ENCODE data around the gene GPR22. TPM values are rescaled to one million over a fixed set of nuclear protein-coding genes. Genes with fewer than 3 reads are reported as not detected.

Gene GPR22
- total RNA-seq, 1 experiment from 2014 or later: not detected

GRCh38 chr7:107432261-107432660 is 37.6 kb upstream of the GPR22 start:
- DNase-seq (ENCODE audit: low read depth, low spot score) (no peak), ATAC-seq (no peak)
- no peak for TF ChIP-seq TCF7L2 (IDR thresholded peaks at IDR 0.05; ENCODE audit: low read depth, low read length)
- TF ChIP-seq CTCF (IDR thresholded peaks at IDR 0.05): no peak
- TF ChIP-seq REST (IDR thresholded peaks at IDR 0.05; ENCODE audit: insufficient read depth in 1 of 2, low read depth in 2 of 2, low read length in 1 of 2): no peak
- no peak for TF ChIP-seq SIN3A (IDR thresholded peaks at IDR 0.05; ENCODE audit: borderline replicate concordance, insufficient read depth, low read depth, low read length)
- TF ChIP-seq POLR2AphosphoS5 (IDR thresholded peaks at IDR 0.05; ENCODE audit: low read depth, low read length): no peak
- no peaks in the 10 kb centered on the region for H3K36me3 ChIP-seq (ENCODE audit: control insufficient read depth, insufficient read depth, low read length)
- no peaks in the 10 kb centered on the region for H3K27me3 ChIP-seq (ENCODE audit: control insufficient read depth, insufficient read depth, low read length)
- H3K4me1 ChIP-seq (ENCODE audit: control insufficient read depth, insufficient read depth, low read length): no peaks in the 10 kb centered on the region
- ChIA-PET CTCF (no interaction called here), POLR2A (no interaction called here)
- H3K27ac ChIP-seq (ENCODE audit: low read length): no peak overlapping the region
- H3K9me3 ChIP-seq (ENCODE audit: control insufficient read depth, insufficient read depth, low read depth, low read length): no peaks in the 10 kb centered on the region
- H3K4me3 ChIP-seq (ENCODE audit: low read depth in 2 of 2, low read length in 2 of 2): no peak overlapping the region
- intact Hi-C loops (cut with micrococcal nuclease; ENCODE audit: unreplicated experiment) (no loop called here), in situ Hi-C loops (cut with HindIII; ENCODE audit: low pct_unique_long_range_greater_than_20kb, low sequenced_read_pairs) (no loop called here)
- no TSS peak for BruUV-seq (replicated peaks)

GRCh38 chr7:107435749-107436148 is 34.1 kb upstream of the GPR22 start:
- intact Hi-C loops (cut with micrococcal nuclease; ENCODE audit: unreplicated experiment) (no loop called here), in situ Hi-C loops (cut with HindIII; ENCODE audit: low pct_unique_long_range_greater_than_20kb, low sequenced_read_pairs) (no loop called here)
- H3K36me3 ChIP-seq (ENCODE audit: control insufficient read depth, insufficient read depth, low read length): no peaks in the 10 kb centered on the region
- TF ChIP-seq CTCF (IDR thresholded peaks at IDR 0.05) (no peak), SIN3A (IDR thresholded peaks at IDR 0.05; ENCODE audit: borderline replicate concordance, insufficient read depth, low read depth, low read length) (no peak), REST (IDR thresholded peaks at IDR 0.05; ENCODE audit: insufficient read depth in 1 of 2, low read depth in 2 of 2, low read length in 1 of 2) (no peak), POLR2AphosphoS5 (IDR thresholded peaks at IDR 0.05; ENCODE audit: low read depth, low read length) (no peak), TCF7L2 (IDR thresholded peaks at IDR 0.05; ENCODE audit: low read depth, low read length) (no peak)
- H3K4me1 ChIP-seq (ENCODE audit: control insufficient read depth, insufficient read depth, low read length): no peaks in the 10 kb centered on the region
- no peaks in the 10 kb centered on the region for H3K27me3 ChIP-seq (ENCODE audit: control insufficient read depth, insufficient read depth, low read length)
- ChIA-PET POLR2A (no interaction called here), CTCF (no interaction called here)
- no peak overlapping the region for H3K27ac ChIP-seq (ENCODE audit: low read length)
- H3K4me3 ChIP-seq (ENCODE audit: low read depth in 2 of 2, low read length in 2 of 2): no peak overlapping the region
- no peak for DNase-seq (ENCODE audit: low read depth, low spot score)
- BruUV-seq (replicated peaks): no TSS peak
- H3K9me3 ChIP-seq (ENCODE audit: control insufficient read depth, insufficient read depth, low read depth, low read length): no peaks in the 10 kb centered on the region
- ATAC-seq: no peak

All from Panc1 (cell line).